A549 (cell line): ENCODE measurements around the gene LIG1.
A peak's percentile ranks its signal among the peaks of the same experiment; 100 is the strongest.

ENCODE experiments used
- EP300 ChIP-seq, 2 experiments: fragments of >200 bp; sonication (Bioruptor Twin); formaldehyde crosslinking; IDR thresholded peaks; 2 replicates in 1 of 2; 3 replicates in 1 of 2; pipeline ENCODE4 v1.6.1; 2016 to 2017
- ESRRA ChIP-seq: fragments of 150-350 bp; IDR thresholded peaks from 2 replicates; pipeline ENCODE4 v1.6.1; 2014; ENCODE audit warnings: mild to moderate bottlenecking, low read length, borderline replicate concordance
- MAFK ChIP-seq: fragments of 450-650 bp; IDR thresholded peaks from 2 replicates; pipeline ENCODE4 v1.6.1; 2014; ENCODE audit not compliant: partially characterized antibody
- MAX ChIP-seq: IDR thresholded peaks from 2 replicates; pipeline ENCODE4 v1.6.1; 2012
- PBX3 ChIP-seq: IDR thresholded peaks from 2 replicates; pipeline ENCODE4 v1.6.1; 2012
- POLR2A ChIP-seq: IDR thresholded peaks from 2 replicates; pipeline ENCODE4 v1.6.1; 2012; ENCODE audit warnings: mild to moderate bottlenecking, low read length
- RAD21 ChIP-seq, 2 experiments: fragments of >200 bp in 1 of 2; sonication (Bioruptor Twin) in 1 of 2; formaldehyde crosslinking in 1 of 2; IDR thresholded peaks in 1 of 2; conservative IDR thresholded peaks in 1 of 2; 2 replicates in 1 of 2; 3 replicates in 1 of 2; pipeline ENCODE4 v1.6.1; 2012 to 2018; ENCODE audit warnings: inconsistent platforms in 1 of 2
- TF ChIP-seq, protein P1 (sequence below): fragments of >200 bp; sonication (Bioruptor Twin); formaldehyde crosslinking; IDR thresholded peaks from 3 replicates; pipeline ENCODE4 v1.5.1; 2016

GRCh38 chr19:48203794-48204628 is 33.9 kb upstream of the LIG1 start:
- TF ChIP-seq ESRRA: no peak
- peak; percentile 92 for TF ChIP-seq MAX
- no peak for TF ChIP-seq EP300 (IDR thresholded peaks at IDR 0.05)
- TF ChIP-seq, protein P1, sequence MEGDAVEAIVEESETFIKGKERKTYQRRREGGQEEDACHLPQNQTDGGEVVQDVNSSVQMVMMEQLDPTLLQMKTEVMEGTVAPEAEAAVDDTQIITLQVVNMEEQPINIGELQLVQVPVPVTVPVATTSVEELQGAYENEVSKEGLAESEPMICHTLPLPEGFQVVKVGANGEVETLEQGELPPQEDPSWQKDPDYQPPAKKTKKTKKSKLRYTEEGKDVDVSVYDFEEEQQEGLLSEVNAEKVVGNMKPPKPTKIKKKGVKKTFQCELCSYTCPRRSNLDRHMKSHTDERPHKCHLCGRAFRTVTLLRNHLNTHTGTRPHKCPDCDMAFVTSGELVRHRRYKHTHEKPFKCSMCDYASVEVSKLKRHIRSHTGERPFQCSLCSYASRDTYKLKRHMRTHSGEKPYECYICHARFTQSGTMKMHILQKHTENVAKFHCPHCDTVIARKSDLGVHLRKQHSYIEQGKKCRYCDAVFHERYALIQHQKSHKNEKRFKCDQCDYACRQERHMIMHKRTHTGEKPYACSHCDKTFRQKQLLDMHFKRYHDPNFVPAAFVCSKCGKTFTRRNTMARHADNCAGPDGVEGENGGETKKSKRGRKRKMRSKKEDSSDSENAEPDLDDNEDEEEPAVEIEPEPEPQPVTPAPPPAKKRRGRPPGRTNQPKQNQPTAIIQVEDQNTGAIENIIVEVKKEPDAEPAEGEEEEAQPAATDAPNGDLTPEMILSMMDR: no peak
- no peak for TF ChIP-seq MAFK
- 0 out of 2 replicates have a peak, but pooled peaks have one; percentile 55 for TF ChIP-seq PBX3
- no peak for TF ChIP-seq RAD21 (conservative IDR thresholded peaks at IDR 0.05 in 1 of 2, IDR thresholded peaks at IDR 0.05 in 1 of 2)
- peak; percentile 81 for TF ChIP-seq POLR2A
